GM19455 (cell line): ENCODE measurements around the gene EZR.

Experiments
- ATAC-seq: cut with Tn5 transposase; IDR thresholded peaks from one replicate; pipeline ENCODE4 v1.9.1; 2021; ENCODE audit not compliant: unreplicated experiment

Gene EZR

GRCh38 chr6:158764183-158764849 is 54.9 kb downstream of the EZR start:
- ATAC-seq, result no peak

- ATAC-seq, result no peak
Observed at GRCh38 chr6:158763434-158764182, 55.6 kb downstream of the EZR start.

GRCh38 chr6:158762787-158763433 is 56.3 kb downstream of the EZR start:
- ATAC-seq, result no peak

- ATAC-seq, result no peak
Observed at GRCh38 chr6:158761746-158762145, 57.4 kb downstream of the EZR start.

- no peak for ATAC-seq
Observed at GRCh38 chr6:158760618-158761250, 58.4 kb downstream of the EZR start.

GRCh38 chr6:158759966-158760617 is 59.1 kb downstream of the EZR start:
- ATAC-seq, result no peak

GRCh38 chr6:158758941-158759479 is 60.2 kb downstream of the EZR start:
- ATAC-seq, result no peak

- no peak for ATAC-seq
Observed at GRCh38 chr6:158758451-158758860, 60.7 kb downstream of the EZR start.

GRCh38 chr6:158757753-158758090 is 61.4 kb downstream of the EZR start:
- ATAC-seq, result no peak

- ATAC-seq, result no peak
Observed at GRCh38 chr6:158756977-158757752, 62.0 kb downstream of the EZR start.

- ATAC-seq, result no peak
Observed at GRCh38 chr6:158756126-158756525, 63.0 kb downstream of the EZR start.

- no peak for ATAC-seq
Observed at GRCh38 chr6:158755636-158756035, 63.5 kb downstream of the EZR start.

GRCh38 chr6:158754738-158755137 is 64.4 kb downstream of the EZR start:
- ATAC-seq, result no peak

GRCh38 chr6:158753811-158754210 is 65.4 kb downstream of the EZR start:
- ATAC-seq, result no peak

- no peak for ATAC-seq
Observed at GRCh38 chr6:158752613-158753012, 66.6 kb downstream of the EZR start.

- no peak for ATAC-seq
Observed at GRCh38 chr6:158751921-158752320, 67.2 kb downstream of the EZR start.

GRCh38 chr6:158751224-158751623 is 67.9 kb downstream of the EZR start:
- ATAC-seq, result no peak

- ATAC-seq, result no peak
Observed at GRCh38 chr6:158744986-158745430, 74.2 kb downstream of the EZR start.

GRCh38 chr6:158743033-158743651 is 76.0 kb downstream of the EZR start:
- ATAC-seq, result no peak

- no peak for ATAC-seq
Observed at GRCh38 chr6:158739673-158740072, 79.5 kb downstream of the EZR start.
